A673 (cell line): ENCODE data around the gene DYNLT2B.

Source experiments
- EZH2 ChIP-seq: fragments of 200-600 bp; sonication (generic); IDR thresholded peaks from 2 replicates; pipeline ENCODE4 v1.6.1; 2017; ENCODE audit warnings: borderline replicate concordance, low read depth, mild to moderate bottlenecking, mixed read lengths, antibody characterized with exemption, low read length; ENCODE audit not compliant: poor library complexity, severe bottlenecking
- TF ChIP-seq, protein P1 (sequence below): fragments of 300-800, 200-600 bp; sonication (generic); conservative IDR thresholded peaks from 2 replicates; pipeline ENCODE4 v1.5.1; 2017; ENCODE audit warnings: low read depth, mild to moderate bottlenecking, antibody characterized with exemption, low read length, moderate library complexity, mixed read lengths

DNA sequence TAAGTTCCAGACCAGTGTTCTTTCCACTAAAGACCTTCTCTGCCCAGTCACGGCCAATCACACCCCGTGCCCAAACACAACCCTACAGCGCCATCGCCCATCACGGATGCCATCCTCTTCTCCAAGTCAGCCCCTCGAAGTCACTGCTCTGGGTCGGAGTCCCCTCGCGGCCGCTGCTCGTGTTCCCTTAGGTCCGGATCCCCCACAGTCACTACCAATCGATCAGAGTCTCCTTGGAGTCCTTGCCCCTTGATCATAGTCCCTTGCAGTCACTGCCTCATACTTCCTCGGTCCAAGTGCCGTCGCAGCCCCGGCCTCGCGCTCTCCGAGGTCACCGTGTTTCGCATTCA lies 31.0 kb downstream of the DYNLT2B start:
- TF ChIP-seq, protein P1, sequence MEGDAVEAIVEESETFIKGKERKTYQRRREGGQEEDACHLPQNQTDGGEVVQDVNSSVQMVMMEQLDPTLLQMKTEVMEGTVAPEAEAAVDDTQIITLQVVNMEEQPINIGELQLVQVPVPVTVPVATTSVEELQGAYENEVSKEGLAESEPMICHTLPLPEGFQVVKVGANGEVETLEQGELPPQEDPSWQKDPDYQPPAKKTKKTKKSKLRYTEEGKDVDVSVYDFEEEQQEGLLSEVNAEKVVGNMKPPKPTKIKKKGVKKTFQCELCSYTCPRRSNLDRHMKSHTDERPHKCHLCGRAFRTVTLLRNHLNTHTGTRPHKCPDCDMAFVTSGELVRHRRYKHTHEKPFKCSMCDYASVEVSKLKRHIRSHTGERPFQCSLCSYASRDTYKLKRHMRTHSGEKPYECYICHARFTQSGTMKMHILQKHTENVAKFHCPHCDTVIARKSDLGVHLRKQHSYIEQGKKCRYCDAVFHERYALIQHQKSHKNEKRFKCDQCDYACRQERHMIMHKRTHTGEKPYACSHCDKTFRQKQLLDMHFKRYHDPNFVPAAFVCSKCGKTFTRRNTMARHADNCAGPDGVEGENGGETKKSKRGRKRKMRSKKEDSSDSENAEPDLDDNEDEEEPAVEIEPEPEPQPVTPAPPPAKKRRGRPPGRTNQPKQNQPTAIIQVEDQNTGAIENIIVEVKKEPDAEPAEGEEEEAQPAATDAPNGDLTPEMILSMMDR, result no peak
- TF ChIP-seq EZH2, result no peak
